Mammary epithelial cell (primary cell): ENCODE data around the gene NRG3.

Experiments
- CTCF ChIP-seq, 2 donors: IDR thresholded peaks in 1 of 2; conservative IDR thresholded peaks in 1 of 2; 2 replicates each; pipeline ENCODE4 v1.5.1; 2011 to 2012; ENCODE audit warnings: inconsistent platforms in 2 of 2, low read length in 2 of 2, mild to moderate bottlenecking in 2 of 2, control low read depth in 1 of 2, low read depth in 1 of 2; ENCODE audit not compliant: insufficient read depth in 1 of 2; ENCODE audit errors: extremely low read depth in 1 of 2
- EZH2 ChIP-seq: IDR thresholded peaks from 2 replicates; pipeline ENCODE4 v1.6.1; 2012; ENCODE audit warnings: low read length, inconsistent platforms, borderline replicate concordance

DNA sequence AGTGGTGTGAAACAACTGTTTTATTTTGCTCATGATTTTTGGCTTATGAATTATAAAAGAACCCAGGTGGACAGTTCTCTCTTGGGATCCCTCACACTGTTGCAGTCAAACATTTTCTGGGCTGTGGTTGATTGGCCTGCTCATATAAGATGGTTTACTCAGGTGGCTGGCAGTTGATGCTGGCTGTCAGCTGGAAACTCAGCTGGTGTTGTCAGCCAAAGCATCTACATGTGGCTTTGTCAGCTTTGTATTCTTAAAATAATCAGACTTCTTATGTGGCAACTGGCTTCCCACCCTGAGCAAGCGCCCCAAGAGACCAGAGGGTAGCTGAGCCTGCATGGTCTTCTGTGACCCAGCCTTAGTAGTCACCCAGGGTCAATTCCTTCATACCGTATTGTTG, 534.7 kb downstream of the NRG3 start:
- no peak for TF ChIP-seq CTCF (conservative IDR thresholded peaks at IDR 0.05 in 1 of 2, IDR thresholded peaks at IDR 0.05 in 1 of 2; ENCODE audit: extremely low read depth in 1 of 2, insufficient read depth in 1 of 2, low read depth in 1 of 2, low read length in 2 of 2)
- no peak for TF ChIP-seq EZH2
